HG03571 (cell line): ENCODE data around the gene ARHGEF10L.

ENCODE experiments used
- ATAC-seq: cut with Tn5 transposase; IDR thresholded peaks from one replicate; pipeline ENCODE4 v1.9.1; 2021; ENCODE audit not compliant: unreplicated experiment

ARHGEF10L gene

GRCh38 chr1:17549384-17549783, 9.9 kb downstream of the ARHGEF10L start:
- no peak for ATAC-seq

GRCh38 chr1:17550729-17551584, 11.5 kb downstream of the ARHGEF10L start:
- ATAC-seq, result no peak

- no peak for ATAC-seq
These were observed 12.3 kb downstream of the ARHGEF10L start for GRCh38 chr1:17551755-17552234.

- no peak for ATAC-seq
These were observed 14.6 kb downstream of the ARHGEF10L start for GRCh38 chr1:17553975-17554700.

- ATAC-seq, result no peak
These were observed 15.5 kb downstream of the ARHGEF10L start for GRCh38 chr1:17554954-17555353.

- ATAC-seq, result no peak
These were observed 18.5 kb downstream of the ARHGEF10L start for GRCh38 chr1:17557986-17558385.

GRCh38 chr1:17558541-17558940, 19.0 kb downstream of the ARHGEF10L start:
- ATAC-seq, result no peak

- ATAC-seq, result no peak
These were observed 19.6 kb downstream of the ARHGEF10L start for GRCh38 chr1:17558954-17559614.

GRCh38 chr1:17559615-17560419, 20.3 kb downstream of the ARHGEF10L start:
- no peak for ATAC-seq

GRCh38 chr1:17561247-17561548, 21.7 kb downstream of the ARHGEF10L start:
- ATAC-seq, result no peak

GRCh38 chr1:17561561-17561985, 22.1 kb downstream of the ARHGEF10L start:
- no peak for ATAC-seq

GRCh38 chr1:17562375-17562774, 22.9 kb downstream of the ARHGEF10L start:
- no peak for ATAC-seq

- no peak for ATAC-seq
These were observed 24.2 kb downstream of the ARHGEF10L start for GRCh38 chr1:17563494-17564281.

GRCh38 chr1:17564458-17565393, 25.2 kb downstream of the ARHGEF10L start:
- ATAC-seq, result no peak

GRCh38 chr1:17565461-17566252, 26.2 kb downstream of the ARHGEF10L start:
- ATAC-seq, result no peak

GRCh38 chr1:17566417-17566816, 26.9 kb downstream of the ARHGEF10L start:
- ATAC-seq, result no peak

- ATAC-seq, result no peak
These were observed 27.4 kb downstream of the ARHGEF10L start for GRCh38 chr1:17566892-17567291.

- ATAC-seq, result no peak
These were observed 28.1 kb downstream of the ARHGEF10L start for GRCh38 chr1:17567582-17567981.
